HEK293T (cell line): Measurements from ENCODE around the gene PLCB2.

Source experiments
- CTCF ChIA-PET: fragments of 350-600 bp; formaldehyde crosslinking; extraction: SDS; loops from one replicate; lab custom pipeline; 2021; ENCODE audit warnings: antibody characterized with exemption, inconsistent platforms; lab: Yijun Ruan, JAX
- POLR2A ChIA-PET: fragments of 350-600 bp; formaldehyde crosslinking; extraction: SDS; loops from one replicate; lab custom pipeline; 2020; ENCODE audit warnings: antibody characterized with exemption, inconsistent platforms; lab: Yijun Ruan, JAX
- DNase-seq: peaks from one replicate; pipeline ENCODE4 v3.0.0; 2012; ENCODE audit warnings: mixed read lengths; ENCODE audit errors: extremely low spot score
- ARNT ChIP-seq: fragments of 450-650 bp; IDR thresholded peaks from 2 replicates; pipeline ENCODE4 v1.6.1; 2017; ENCODE audit warnings: mild to moderate bottlenecking
- BHLHE40 ChIP-seq: fragments of 450-650 bp; IDR thresholded peaks from 2 replicates; pipeline ENCODE4 v1.6.1; 2016; ENCODE audit warnings: mild to moderate bottlenecking, moderate library complexity, borderline replicate concordance
- CTBP1 ChIP-seq: fragments of 450-650 bp; IDR thresholded peaks from 2 replicates; pipeline ENCODE4 v1.6.1; 2016; ENCODE audit warnings: borderline replicate concordance
- ELF4 ChIP-seq: fragments of 450-650 bp; IDR thresholded peaks from 2 replicates; pipeline ENCODE4 v1.6.1; 2017; ENCODE audit warnings: antibody characterized with exemption
- FOXA1 ChIP-seq: fragments of 450-650 bp; IDR thresholded peaks from 2 replicates; pipeline ENCODE4 v1.6.1; 2016; ENCODE audit warnings: mild to moderate bottlenecking
- FOXK2 ChIP-seq: fragments of 450-650 bp; IDR thresholded peaks from 2 replicates; pipeline ENCODE4 v1.6.1; 2016; ENCODE audit warnings: mild to moderate bottlenecking
- FOXM1 ChIP-seq: fragments of 450-650 bp; IDR thresholded peaks from 2 replicates; pipeline ENCODE4 v1.6.1; 2017; ENCODE audit warnings: mild to moderate bottlenecking, borderline replicate concordance
- HDGF ChIP-seq: fragments of 450-650 bp; IDR thresholded peaks from 2 replicates; pipeline ENCODE4 v1.6.1; 2017; ENCODE audit warnings: antibody characterized with exemption, borderline replicate concordance
- L3MBTL2 ChIP-seq: fragments of 450-650 bp; conservative IDR thresholded peaks from 2 replicates; pipeline ENCODE4 v1.6.1; 2016; ENCODE audit warnings: mild to moderate bottlenecking
- LEF1 ChIP-seq: fragments of 450-650 bp; IDR thresholded peaks from 2 replicates; pipeline ENCODE4 v1.6.1; 2017; ENCODE audit warnings: mild to moderate bottlenecking, borderline replicate concordance
- NFRKB ChIP-seq: fragments of 450-650 bp; IDR thresholded peaks from 2 replicates; pipeline ENCODE4 v1.6.1; 2016; ENCODE audit warnings: mild to moderate bottlenecking, moderate library complexity
- SP1 ChIP-seq: fragments of 450-650 bp; IDR thresholded peaks from 2 replicates; pipeline ENCODE4 v1.6.1; 2017
- SUZ12 ChIP-seq: fragments of 450-650 bp; IDR thresholded peaks from 2 replicates; pipeline ENCODE4 v1.6.1; 2016; ENCODE audit warnings: mild to moderate bottlenecking
- TARDBP ChIP-seq: fragments of 450-650 bp; IDR thresholded peaks from 2 replicates; pipeline ENCODE4 v1.6.1; 2016
- ZNF384 ChIP-seq: fragments of 450-650 bp; IDR thresholded peaks from 2 replicates; pipeline ENCODE4 v1.6.1; 2016
- TF ChIP-seq, protein P1 (sequence below): fragments of 450-650 bp; IDR thresholded peaks from 2 replicates; pipeline ENCODE4 v1.6.1; 2016

The PLCB2 gene

DNA sequence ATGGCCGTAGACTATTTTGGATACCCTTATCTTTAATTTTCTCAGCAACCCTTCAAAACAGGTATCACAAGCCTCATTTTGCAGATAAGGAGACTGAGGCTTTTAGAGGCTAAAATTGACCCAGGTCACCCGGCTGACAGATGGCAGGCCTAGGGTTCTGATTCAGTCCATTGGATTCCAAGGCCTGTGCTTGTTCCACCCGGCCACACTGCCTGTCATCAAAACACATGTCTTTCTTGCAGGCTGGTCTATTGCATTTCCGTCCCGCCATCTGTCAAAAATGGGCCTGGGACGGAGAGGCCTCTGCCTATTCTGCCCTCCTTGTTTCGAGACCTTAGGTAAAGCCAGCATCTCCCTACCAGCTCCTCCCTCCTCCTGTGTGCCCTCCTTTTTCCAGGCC is 23.9 kb upstream of the PLCB2 start:
- DNase-seq = no peak
- ChIA-PET CTCF (interaction anchor here (1.1 kb wide), 1 partner anchor 9 kb away, joined by 3 read pairs; no protein-coding TSS in a partner anchor), POLR2A (no interaction called here)
- no peak for TF ChIP-seq FOXM1

DNA sequence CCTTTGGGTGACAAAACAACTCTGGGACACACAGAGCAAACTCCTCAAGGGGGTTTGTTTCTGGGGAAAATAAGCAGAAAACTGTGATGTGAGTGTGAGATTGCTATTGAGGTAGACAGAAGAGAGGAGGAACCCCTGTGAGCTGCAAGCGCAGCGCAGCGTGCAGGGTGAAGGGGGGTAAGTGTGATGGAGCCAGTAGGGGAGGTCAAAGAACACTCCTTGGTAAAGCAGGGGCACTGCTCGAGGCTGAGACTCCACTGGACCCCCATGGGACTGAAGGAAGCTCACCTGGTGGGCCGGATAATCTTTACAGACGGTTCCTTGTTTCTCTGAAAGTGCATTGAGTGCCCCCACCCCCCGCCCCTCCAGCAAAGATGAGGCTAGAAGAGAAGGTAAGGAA is 23.3 kb upstream of the PLCB2 start:
- no peak for DNase-seq
- TF ChIP-seq FOXK2 = no peak
- no peak for TF ChIP-seq BHLHE40
- TF ChIP-seq SP1 = no peak
- TF ChIP-seq ELF4 = no peak
- no peak for TF ChIP-seq L3MBTL2
- no peak for TF ChIP-seq ARNT
- TF ChIP-seq HDGF = no peak
- no peak for TF ChIP-seq ZNF384
- no peak for TF ChIP-seq NFRKB
- no peak for TF ChIP-seq LEF1
- TF ChIP-seq FOXM1 = no peak
- TF ChIP-seq, protein P1, sequence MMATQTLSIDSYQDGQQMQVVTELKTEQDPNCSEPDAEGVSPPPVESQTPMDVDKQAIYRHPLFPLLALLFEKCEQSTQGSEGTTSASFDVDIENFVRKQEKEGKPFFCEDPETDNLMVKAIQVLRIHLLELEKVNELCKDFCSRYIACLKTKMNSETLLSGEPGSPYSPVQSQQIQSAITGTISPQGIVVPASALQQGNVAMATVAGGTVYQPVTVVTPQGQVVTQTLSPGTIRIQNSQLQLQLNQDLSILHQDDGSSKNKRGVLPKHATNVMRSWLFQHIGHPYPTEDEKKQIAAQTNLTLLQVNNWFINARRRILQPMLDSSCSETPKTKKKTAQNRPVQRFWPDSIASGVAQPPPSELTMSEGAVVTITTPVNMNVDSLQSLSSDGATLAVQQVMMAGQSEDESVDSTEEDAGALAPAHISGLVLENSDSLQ = no peak
- no peak for TF ChIP-seq FOXA1
- TF ChIP-seq SUZ12 = no peak
- no peak for TF ChIP-seq TARDBP
- no peak for TF ChIP-seq CTBP1
- ChIA-PET POLR2A (no interaction called here), CTCF (interaction anchor here (1.1 kb wide), 1 partner anchor 8 kb away, joined by 3 read pairs; no protein-coding TSS in a partner anchor)

DNA sequence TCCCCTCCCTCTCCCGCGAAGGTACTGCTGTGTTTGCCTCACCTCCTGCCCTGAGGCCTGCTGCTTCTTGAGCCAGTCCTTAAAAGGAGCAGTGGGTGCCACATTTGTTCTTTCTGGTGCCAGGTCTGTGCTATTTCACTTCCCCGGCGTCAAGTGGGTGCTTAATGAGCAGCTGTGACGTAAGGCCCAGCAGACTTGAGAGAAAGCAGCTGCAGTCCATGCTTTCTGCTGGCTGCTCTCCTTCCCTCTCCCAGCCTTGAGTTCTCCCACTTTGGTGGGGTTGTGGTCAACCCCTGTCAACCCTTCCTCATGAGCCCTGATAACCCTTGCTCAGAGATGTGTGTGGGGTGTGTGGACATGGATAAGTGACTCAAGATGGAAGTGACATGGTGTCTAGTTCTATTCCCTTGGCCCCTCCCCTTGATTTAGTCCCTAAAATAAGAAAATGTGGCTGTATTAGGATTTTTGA is 22.7 kb upstream of the PLCB2 start:
- DNase-seq = no peak
- ChIA-PET CTCF (no interaction called here), POLR2A (no interaction called here)
- TF ChIP-seq FOXM1 = no peak

DNA sequence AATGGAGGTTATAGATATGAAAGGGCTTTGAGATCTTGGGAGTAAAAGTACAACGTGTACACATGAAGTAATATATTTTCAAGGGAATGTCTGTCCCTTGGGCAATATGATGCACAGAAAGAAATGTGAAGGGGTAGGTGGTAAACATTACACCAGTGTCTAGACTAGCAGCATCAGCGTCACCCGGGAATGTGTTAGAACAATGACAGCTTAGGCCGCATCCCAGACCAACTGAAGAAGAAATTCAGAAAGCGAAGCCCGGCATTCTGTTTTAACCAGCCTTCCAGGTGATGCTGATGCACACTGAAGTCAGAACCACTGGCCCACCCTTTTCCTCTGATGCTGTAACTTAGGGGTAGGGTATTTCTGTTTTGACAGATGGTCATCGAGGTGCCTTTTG is 22.1 kb upstream of the PLCB2 start:
- TF ChIP-seq, protein P1 = no peak
- no peak for TF ChIP-seq ARNT
- no peak for TF ChIP-seq CTBP1
- TF ChIP-seq L3MBTL2 = no peak
- TF ChIP-seq FOXM1 = no peak
- no peak for TF ChIP-seq LEF1
- TF ChIP-seq SUZ12 = no peak
- no peak for TF ChIP-seq FOXK2
- no peak for TF ChIP-seq ZNF384
- ChIA-PET CTCF (no interaction called here), POLR2A (interaction anchor here (1.6 kb wide), 1 partner anchor 14 kb away, joined by 3 read pairs; no protein-coding TSS in a partner anchor)
- DNase-seq = no peak

DNA sequence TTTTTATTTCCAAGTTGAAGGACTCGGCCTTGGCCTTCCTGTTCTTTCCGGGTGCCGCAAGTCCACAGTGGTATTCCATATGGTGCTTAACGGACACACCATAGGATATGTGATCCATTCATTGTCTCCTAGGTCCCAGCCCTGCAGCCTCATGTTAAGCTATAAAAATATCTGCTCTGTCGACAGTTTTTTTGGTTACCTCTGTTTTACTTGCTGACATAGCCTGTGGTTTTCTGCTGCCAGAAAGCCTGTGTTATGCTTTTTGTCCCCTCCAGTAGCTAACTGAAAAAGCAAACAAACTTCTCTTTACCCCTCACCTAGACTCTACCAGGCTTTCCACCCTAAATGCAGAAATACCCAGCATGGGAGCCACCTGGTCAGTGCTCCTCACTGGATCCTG is 21.0 kb upstream of the PLCB2 start:
- CTCF ChIA-PET = interaction anchor here (0.7 to 5.1 kb wide), 2 partner anchors 9 to 54 kb away, joined by 4 to 37 read pairs; no protein-coding TSS in a partner anchor
- POLR2A ChIA-PET = interaction anchor here (1.6 to 5.3 kb wide), 4 partner anchors 8 to 77 kb away, joined by 3 to 29 read pairs (median 6); partner anchors contain the start of genes CCDC9B and IVD
- no peak for DNase-seq
- no peak for TF ChIP-seq SUZ12
- no peak for TF ChIP-seq LEF1
- TF ChIP-seq ELF4 = no peak
- TF ChIP-seq, protein P1 = no peak
- TF ChIP-seq FOXK2 = no peak
- TF ChIP-seq TARDBP = no peak

DNA sequence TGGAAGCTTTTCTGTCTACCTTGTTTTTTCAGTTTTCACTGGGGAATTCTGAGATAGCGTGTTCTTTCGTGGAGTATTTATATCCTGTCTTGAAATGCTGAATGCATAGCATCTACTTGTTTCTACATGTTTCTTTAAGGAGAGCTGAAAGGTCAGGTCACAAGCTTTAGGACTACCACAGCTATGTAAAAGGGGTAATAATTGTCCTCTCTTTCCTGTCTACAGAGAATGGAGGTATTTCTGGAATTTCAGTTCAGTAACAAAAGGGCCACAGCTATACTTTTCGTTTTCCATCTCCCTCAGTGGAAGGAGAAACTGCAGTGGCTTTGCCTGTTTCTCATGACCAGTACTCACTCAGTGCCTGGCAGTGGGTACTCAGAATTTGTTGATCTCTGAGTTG is 20.4 kb upstream of the PLCB2 start:
- CTCF ChIA-PET = interaction anchor here (1.2 to 5.1 kb wide), 3 partner anchors 9 to 49 kb away, joined by 4 to 37 read pairs (median 5); no protein-coding TSS in a partner anchor
- DNase-seq = no peak
- no peak for TF ChIP-seq TARDBP
- TF ChIP-seq FOXK2 = no peak
- no peak for TF ChIP-seq CTBP1
- TF ChIP-seq FOXA1 = no peak
- TF ChIP-seq, protein P1 = no peak
- TF ChIP-seq ELF4 = no peak
- no peak for TF ChIP-seq BHLHE40
- TF ChIP-seq SUZ12 = no peak
- no peak for TF ChIP-seq ARNT
- TF ChIP-seq LEF1 = no peak
- no peak for TF ChIP-seq HDGF
- TF ChIP-seq L3MBTL2 = no peak
- TF ChIP-seq FOXM1 = no peak
- TF ChIP-seq ZNF384 = no peak
- POLR2A ChIA-PET = interaction anchor here (1.6 to 5.3 kb wide), 4 partner anchors 8 to 78 kb away, joined by 3 to 29 read pairs (median 6); partner anchors contain the start of genes CCDC9B and IVD
